Measurements from ENCODE around the gene CDKN1C.

Gene CDKN1C

GRCh38 chr11:2869561-2870427 is 15.8 kb downstream of the CDKN1C start:
- H3K4me3 ChIP-seq (ENCODE audit: low read depth, low read length): no peak overlapping the region
- in situ Hi-C loops (cut with HindIII; ENCODE audit: low sequenced_read_pairs): no loop called here
- no peak for DNase-seq (ENCODE audit: low read depth, low spot score)
- TF ChIP-seq CTCF (IDR thresholded peaks at IDR 0.05; ENCODE audit: low read depth, low read length): no peak

GRCh38 chr11:2869134-2869526 is 16.4 kb downstream of the CDKN1C start:
- no peak overlapping the region for H3K4me3 ChIP-seq (ENCODE audit: low read depth, low read length)
- in situ Hi-C loops (cut with HindIII; ENCODE audit: low sequenced_read_pairs): no loop called here
- TF ChIP-seq CTCF (IDR thresholded peaks at IDR 0.05; ENCODE audit: low read depth, low read length): no peak
- DNase-seq (ENCODE audit: low read depth, low spot score): no peak

DNA sequence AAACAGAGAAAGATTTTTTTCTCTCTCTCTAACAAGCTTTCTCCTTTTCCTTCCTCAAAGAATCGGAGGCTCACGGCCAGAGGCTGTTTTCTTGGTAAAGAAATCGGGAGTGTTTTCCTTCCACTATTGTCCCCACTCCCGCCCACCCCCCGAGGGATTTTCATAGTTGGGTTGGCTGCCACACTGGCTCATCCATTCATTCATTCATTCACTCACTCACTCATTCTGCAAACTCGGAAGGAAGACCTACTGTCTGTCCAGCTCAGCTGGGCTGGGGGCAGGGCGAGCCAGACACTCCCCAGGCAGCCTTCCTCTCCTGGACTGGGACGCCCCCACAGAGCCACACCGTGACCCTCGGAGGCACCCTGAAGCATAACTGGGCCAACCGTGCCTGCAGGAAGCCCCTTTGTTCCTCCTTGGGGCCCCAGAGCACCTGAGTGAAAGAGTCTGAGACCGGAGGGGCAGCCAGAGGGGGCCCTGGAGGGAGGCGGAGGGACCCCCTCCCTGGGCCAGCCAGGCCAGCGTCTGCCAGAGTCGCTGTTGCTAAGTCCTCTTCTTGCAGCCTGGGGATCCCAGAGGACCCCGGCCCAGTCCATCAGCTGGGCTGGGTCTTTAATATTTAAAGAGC is 17.0 kb downstream of the CDKN1C start:
- in situ Hi-C loops (cut with HindIII; ENCODE audit: low sequenced_read_pairs): no loop called here
- TF ChIP-seq CTCF (IDR thresholded peaks at IDR 0.05; ENCODE audit: low read depth, low read length): no peak
- no peak overlapping the region for H3K4me3 ChIP-seq (ENCODE audit: low read depth, low read length)
- DNase-seq (ENCODE audit: low read depth, low spot score): no peak

- DNase-seq (ENCODE audit: low read depth, low spot score): no peak
- H3K4me3 ChIP-seq (ENCODE audit: low read depth, low read length): no peak overlapping the region
- in situ Hi-C loops (cut with HindIII; ENCODE audit: low sequenced_read_pairs): no loop called here
- TF ChIP-seq CTCF (IDR thresholded peaks at IDR 0.05; ENCODE audit: low read depth, low read length): no peak
Observed at GRCh38 chr11:2867722-2868505, 17.7 kb downstream of the CDKN1C start.

DNA sequence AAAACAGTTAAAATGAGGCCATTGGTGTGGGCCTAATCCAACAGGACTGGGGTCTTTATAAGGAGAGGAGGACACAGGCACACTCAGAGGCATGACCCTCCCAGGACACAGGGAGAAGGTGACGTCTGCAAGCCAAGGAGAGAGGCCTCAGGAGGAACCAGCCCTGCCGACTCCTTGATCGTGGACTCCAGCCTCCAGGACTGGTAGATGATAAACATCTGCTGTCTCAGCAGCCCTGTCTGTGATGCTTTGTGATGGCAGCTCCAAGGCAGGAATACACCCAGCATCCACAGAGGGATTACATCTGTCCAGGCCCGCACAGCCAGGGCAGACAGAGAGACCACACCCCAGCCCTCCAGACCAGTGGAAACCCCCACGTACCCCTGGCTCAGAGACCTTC is 18.4 kb downstream of the CDKN1C start:
- no peak for TF ChIP-seq CTCF (IDR thresholded peaks at IDR 0.05; ENCODE audit: low read depth, low read length)
- in situ Hi-C loops (cut with HindIII; ENCODE audit: low sequenced_read_pairs): no loop called here
- no peak overlapping the region for H3K4me3 ChIP-seq (ENCODE audit: low read depth, low read length)
- no peak for DNase-seq (ENCODE audit: low read depth, low spot score)

DNA sequence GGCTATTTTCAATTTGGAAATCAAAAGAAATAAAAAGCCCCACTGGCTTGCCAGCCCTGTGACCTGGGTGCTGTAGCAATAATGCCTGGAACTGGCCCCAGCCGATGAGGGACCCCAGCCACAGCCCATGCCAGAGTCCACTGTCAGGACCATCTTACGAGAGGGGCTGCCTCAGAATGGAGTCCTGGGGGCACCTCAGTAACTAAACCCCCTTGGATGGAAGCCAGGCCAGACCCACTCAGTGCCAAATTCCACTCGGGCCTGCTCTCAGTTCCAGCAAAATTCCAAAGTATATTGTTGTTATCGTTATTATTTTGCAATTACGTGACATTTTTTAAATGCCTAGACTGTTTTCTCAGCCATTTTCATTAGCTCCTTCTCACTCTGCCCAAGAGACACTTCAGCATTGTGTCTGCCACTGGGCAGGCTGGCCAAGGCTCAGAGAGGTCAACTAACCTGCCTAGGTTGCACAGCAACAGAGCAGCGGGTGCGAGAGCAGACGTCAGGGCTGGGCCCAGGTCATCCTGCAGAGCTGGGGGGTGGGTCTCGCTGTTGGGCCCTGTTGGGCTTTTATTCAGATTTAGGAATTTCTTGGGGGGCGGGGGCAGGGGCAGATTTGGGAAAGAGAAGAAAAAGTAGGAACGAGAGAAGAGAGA is 19.5 kb downstream of the CDKN1C start:
- no peak overlapping the region for H3K4me3 ChIP-seq (ENCODE audit: low read depth, low read length)
- DNase-seq (ENCODE audit: low read depth, low spot score): no peak
- in situ Hi-C loops (cut with HindIII; ENCODE audit: low sequenced_read_pairs): no loop called here
- no peak for TF ChIP-seq CTCF (IDR thresholded peaks at IDR 0.05; ENCODE audit: low read depth, low read length)
